HG02798 (cell line): ENCODE results near the gene MAP2K2.

Source experiments
- ATAC-seq: cut with Tn5 transposase; IDR thresholded peaks from one replicate; pipeline ENCODE4 v1.9.1; 2021; ENCODE audit warnings: mild to moderate bottlenecking; ENCODE audit not compliant: unreplicated experiment, poor library complexity

The MAP2K2 gene

GRCh38 chr19:4100647-4101495, 23.1 kb downstream of the MAP2K2 start:
- no peak for ATAC-seq

- no peak for ATAC-seq
Observed at GRCh38 chr19:4099041-4099764, 24.7 kb downstream of the MAP2K2 start.

- no peak for ATAC-seq
Observed at GRCh38 chr19:4098493-4098892, 25.4 kb downstream of the MAP2K2 start.

GRCh38 chr19:4097501-4097900, 26.4 kb downstream of the MAP2K2 start:
- no peak for ATAC-seq

GRCh38 chr19:4096049-4096892, 27.7 kb downstream of the MAP2K2 start:
- ATAC-seq: no peak

- ATAC-seq: no peak
Observed at GRCh38 chr19:4095488-4095844, 28.5 kb downstream of the MAP2K2 start.

- ATAC-seq: no peak
Observed at GRCh38 chr19:4094761-4095487, 29.0 kb downstream of the MAP2K2 start.

GRCh38 chr19:4094291-4094690, 29.6 kb downstream of the MAP2K2 start:
- ATAC-seq: no peak

GRCh38 chr19:4093643-4094175, 30.2 kb downstream of the MAP2K2 start:
- no peak for ATAC-seq

GRCh38 chr19:4090356-4091220, 33.3 kb downstream of the MAP2K2 start:
- ATAC-seq: no peak

GRCh38 chr19:4089946-4090345, 34.0 kb downstream of the MAP2K2 start:
- no peak for ATAC-seq

GRCh38 chr19:4089400-4089908, 34.5 kb downstream of the MAP2K2 start:
- no peak for ATAC-seq

- ATAC-seq: no peak
Observed at GRCh38 chr19:4088975-4089374, 34.9 kb downstream of the MAP2K2 start.

- ATAC-seq: no peak
Observed at GRCh38 chr19:4087787-4088679, 35.9 kb downstream of the MAP2K2 start.

- ATAC-seq: no peak
Observed at GRCh38 chr19:4086411-4086867, 37.5 kb downstream of the MAP2K2 start.

- ATAC-seq: no peak
Observed at GRCh38 chr19:4084547-4084877, 39.4 kb downstream of the MAP2K2 start.

GRCh38 chr19:4083677-4084546, 40.0 kb downstream of the MAP2K2 start:
- ATAC-seq: no peak
